Activated T-cell treated with anti-CD3 and anti-CD28 coated beads for 4 hours (primary cell): ENCODE results near the gene SRSF12.
"Not testable (repeated sequence)": the region's sequence is repeated elsewhere in the genome, so short reads cannot be mapped to it uniquely, and the experiment has no call there.

Source experiments
- DNase-seq: peaks from one replicate; pipeline ENCODE4 v3.0.0-alpha.2; 2020

The SRSF12 gene

DNA sequence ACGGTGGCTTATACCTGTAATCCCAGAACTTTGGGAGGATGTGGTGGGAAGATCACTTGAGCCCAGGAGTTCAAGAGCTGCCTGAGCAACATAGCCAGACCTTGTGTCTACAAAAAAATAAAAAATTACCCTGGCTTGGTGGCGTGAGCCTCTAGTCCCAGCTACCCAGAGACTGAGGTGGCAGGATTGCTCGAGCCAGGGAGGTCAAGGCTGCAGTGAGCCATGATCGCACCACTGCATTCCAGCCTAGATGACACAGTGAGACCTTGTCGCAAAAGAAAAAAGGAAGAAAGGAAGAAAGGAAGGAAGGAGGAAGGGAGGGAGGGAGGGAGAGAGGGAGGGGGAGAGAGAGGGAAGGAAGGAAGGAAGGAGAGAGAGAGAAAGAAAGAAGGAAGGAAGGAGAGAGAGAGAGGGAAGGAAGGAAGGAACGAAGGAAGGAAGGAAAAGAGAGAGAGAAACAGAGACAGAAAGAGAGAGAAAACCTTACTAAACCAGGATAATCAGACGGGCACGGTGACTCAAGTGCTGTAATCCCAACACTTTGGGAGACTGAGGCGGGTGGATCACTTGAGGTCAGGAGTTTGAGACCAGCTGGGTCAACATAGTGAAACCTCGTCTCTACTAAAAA is 48.2 kb downstream of the SRSF12 start:
- DNase-seq: no peak

DNA sequence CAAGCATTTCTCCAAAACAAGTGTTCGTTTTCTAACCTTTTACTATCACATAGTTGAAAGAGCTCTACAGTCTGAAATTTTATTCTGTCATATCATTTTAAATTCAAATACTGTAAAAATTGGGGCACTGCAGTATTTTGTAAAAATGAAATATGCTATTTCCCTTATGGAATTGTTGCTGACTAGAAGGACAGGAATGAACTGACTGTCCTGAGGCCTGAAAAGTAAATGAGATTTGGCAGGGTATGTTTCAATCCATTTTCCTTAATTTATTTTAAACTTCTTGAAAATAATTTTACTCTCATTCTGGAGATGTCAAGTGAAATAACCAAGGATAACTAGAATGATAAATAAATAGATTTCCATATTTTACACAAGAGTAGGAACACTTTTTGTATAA is 49.2 kb downstream of the SRSF12 start:
- no peak for DNase-seq

GRCh38 chr6:89067796-89068195 is 50.1 kb downstream of the SRSF12 start:
- no peak for DNase-seq

DNA sequence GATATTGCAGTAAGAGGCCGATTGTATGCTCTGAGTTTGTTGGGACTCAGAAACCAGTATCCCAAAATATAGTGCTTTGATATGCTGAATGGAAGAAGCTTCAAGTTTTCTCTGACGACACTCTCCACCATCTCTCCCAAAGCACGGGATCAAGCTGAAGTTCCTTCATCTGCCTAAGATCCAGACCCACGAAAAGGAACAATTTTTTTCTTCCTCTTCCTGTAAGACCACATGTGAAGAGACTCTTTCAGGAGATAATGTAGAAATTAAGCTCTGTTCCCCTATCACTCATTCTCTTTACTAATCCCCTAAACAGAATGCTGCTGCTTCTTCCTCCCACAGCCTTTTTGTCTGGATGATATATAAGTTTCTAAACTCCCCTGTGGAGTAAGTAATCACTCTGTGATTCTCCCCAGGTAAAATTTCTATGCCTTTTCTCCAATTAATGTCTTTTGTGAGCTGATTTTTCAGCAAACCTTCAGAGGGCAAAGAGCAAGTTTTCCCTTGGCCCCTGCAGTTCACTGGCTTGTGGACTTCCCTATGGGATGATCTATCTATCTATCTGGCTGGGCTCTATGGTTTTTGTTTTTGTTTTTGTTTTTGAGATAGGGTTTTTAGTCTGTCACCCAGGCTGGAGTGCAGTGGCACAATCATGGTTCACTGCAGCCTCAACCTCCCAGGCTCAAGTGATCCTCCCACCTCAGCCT is 50.8 kb downstream of the SRSF12 start:
- no peak for DNase-seq

GRCh38 chr6:89066121-89066520 is 51.8 kb downstream of the SRSF12 start:
- not testable (repeated sequence) for DNase-seq

DNA sequence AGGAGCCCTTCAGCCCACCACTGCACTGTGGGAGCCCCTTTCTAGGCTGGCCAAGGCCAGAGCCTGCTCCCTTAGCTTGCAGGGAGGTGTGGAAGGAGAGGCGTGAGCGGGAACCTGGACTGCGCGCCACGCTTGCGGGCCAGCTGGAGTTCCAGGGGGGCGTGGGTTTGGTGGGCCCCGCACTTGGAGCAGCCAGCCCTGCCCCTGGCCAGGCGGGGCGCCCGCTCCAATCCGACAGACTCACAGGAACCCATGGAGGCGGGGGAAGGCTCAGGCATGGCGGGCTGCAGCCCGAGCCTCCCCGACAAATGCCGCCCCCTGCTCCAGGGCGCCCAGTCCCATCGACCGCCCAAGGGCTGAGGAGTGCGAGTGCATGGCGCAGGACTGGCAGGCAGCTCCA is 52.9 kb downstream of the SRSF12 start:
- not testable (repeated sequence) for DNase-seq

DNA sequence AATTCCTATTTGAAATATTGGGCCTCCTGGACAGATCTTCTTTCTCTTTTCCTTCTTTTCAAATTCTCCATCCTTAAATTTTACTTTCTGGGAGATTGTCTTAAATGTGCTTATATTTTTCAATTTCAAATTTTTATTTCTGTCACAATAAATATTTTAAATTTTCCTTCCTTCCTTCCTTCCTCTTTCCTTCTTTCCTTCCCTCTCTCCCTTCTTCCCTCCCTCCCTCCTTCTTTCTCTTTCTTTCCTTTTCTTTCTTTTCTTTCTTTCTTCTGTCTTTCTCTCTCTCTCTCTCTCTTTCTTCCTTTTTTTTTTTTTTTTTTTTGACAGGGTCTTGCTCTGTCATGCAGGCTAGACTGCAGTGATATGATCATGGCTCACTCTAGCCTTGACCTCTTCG is 54.0 kb downstream of the SRSF12 start:
- DNase-seq: no peak

DNA sequence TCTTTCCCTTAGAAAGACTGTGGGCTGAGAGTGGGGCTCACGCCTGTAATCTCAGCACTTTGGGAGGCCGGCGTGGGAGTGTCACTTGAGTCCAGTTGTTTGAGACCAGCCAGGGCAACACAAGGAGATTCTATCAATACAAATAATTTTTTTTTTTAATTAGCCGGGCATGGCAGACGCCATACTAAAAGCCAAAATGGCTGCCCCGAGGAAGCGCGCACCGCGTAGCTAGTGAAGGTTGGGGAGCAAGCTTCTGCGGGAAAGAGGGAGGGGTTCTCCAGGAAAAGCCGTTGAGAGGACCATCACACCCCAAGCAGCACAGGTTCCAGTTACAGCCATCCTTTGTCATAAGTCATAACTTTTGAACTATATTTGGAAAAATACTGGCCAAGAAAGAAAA is 58.6 kb downstream of the SRSF12 start:
- DNase-seq: no peak

DNA sequence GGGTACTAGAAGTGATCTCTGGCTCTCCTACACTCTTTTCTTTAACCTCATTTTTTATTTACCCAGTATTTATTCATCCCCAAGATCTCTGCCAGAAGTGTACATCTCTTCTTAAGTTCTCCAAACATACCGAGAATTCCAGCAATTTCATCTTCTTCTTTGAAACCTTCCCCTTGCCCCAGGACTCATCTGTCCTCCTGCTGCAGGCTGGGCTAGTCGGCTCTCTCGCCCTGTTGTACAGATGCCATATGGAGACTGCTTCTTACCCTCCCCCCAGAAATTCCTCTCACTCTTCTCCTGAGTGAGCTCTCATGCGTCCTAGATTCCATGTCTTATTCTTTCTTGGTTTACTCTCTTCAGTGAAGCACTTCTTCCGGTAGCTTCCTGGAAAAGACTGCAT is 59.2 kb downstream of the SRSF12 start:
- no peak for DNase-seq

DNA sequence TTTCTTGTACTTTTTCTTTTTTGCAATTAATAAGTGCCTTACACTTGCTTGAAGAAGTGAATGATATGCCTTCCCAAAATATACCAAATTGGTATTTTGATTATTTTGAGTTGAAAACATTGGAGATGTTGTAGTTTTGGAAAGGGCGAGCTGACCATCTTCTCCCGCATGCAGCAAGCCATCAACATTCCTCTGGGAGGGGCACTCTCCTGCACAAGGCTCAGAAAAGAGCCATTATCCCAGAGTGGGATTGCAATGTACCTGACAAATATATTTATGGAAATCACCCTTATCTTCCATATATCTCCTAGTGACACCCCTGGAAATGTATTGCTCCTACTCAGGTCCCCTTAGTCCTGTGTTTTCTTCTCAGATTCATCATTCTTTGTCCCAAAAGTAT is 60.1 kb downstream of the SRSF12 start:
- DNase-seq: no peak

DNA sequence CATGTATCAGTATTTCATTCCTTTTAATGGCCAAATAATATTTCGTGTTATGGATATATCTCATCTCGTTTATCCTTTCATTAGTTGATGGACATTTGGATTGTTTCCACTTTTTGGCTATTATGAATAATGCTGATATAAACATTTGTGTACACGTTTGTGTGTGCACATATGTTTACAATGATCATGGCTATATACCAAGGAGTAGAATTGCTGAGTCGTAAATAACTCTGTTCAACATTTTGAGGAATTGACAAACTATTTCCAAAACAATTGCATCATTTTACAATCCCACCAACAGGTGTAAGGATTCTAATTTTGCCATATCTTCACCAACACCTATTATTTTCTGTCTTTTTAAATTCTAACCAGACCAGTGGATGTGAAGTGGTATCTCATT is 63.7 kb downstream of the SRSF12 start:
- DNase-seq: no peak

GRCh38 chr6:89051676-89052075 is 66.2 kb downstream of the SRSF12 start:
- DNase-seq: no peak

- DNase-seq: no peak
These were observed 67.2 kb downstream of the SRSF12 start for GRCh38 chr6:89050697-89051096.

DNA sequence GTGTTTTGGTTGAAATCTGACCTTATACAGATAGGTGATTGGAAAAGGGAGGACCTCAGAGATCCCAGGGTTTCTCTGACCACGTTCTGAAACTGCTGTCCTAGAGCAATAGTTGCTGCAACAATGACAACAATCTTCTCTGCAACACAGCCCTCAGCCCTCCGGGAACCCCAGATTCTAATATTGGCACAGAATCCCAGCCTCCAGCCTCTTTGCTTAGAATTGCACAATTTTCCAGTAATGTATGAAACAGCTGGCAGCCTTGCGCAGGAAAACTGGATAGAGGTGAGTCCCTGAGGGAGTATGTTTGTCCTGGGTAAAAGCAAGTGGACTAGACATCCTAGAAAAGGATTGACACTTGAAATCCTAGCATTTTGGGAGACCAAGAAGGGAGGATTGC is 67.7 kb downstream of the SRSF12 start:
- DNase-seq: no peak

DNA sequence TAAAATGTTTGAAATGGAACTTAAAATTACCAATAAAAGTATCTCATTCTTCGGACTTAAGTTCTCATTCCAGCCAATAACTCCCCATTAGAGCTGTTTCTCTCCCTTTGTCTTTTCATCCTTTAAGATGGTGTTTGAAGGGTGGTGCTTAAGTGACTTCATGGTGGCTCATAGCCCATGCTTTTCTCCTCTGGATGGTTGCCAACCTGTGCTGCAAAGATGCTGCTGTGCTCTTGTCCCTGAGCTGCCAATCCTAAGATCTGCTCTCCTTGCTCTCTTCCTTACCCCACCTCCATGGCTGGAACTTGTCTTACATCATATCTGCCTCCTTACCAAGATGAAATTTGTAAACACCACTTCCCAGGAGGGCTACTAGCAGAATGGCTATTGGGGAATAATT is 68.9 kb downstream of the SRSF12 start:
- DNase-seq: no peak

DNA sequence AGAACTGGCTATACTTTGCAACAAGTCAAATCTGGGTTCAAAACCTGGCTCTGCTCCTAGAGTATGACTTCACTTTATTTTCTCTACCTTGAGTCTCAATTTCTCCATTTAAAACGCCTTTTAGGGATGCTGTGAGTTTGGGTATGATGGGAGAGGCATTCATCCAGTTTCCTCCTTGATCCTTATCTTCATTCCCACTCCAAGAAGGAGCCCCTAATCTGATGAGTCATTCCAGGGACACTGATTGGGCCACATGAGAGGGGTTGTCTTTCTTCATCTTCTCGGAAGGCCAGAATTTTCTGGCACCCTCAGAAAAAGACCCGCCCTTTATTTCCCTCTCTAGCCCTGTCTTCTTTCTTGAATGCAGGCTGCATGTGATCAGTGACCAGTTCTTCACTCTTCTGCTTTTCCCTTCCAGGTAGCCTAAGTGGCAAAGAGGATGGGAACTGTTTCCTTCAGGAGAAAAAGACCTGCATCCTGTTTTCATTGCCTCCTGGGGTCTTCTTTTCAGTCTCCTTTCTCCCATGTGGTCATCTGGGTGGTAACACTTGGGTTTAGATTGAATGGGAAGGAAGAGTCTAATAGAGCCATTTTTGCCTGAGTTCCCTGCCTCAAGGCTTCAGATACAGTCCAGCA is 69.5 kb downstream of the SRSF12 start:
- DNase-seq: no peak

- no peak for DNase-seq
These were observed 70.4 kb downstream of the SRSF12 start for GRCh38 chr6:89047473-89047872.
